HG02623 (cell line): ENCODE results near the gene TM6SF1.
"Not testable (repeated sequence)": the region's sequence is repeated elsewhere in the genome, so short reads cannot be mapped to it uniquely, and the experiment has no call there.

Experiments
- ATAC-seq: cut with Tn5 transposase; IDR thresholded peaks from one replicate; pipeline ENCODE4 v1.9.1; 2021; ENCODE audit warnings: moderate library complexity; ENCODE audit not compliant: unreplicated experiment

Gene TM6SF1

DNA sequence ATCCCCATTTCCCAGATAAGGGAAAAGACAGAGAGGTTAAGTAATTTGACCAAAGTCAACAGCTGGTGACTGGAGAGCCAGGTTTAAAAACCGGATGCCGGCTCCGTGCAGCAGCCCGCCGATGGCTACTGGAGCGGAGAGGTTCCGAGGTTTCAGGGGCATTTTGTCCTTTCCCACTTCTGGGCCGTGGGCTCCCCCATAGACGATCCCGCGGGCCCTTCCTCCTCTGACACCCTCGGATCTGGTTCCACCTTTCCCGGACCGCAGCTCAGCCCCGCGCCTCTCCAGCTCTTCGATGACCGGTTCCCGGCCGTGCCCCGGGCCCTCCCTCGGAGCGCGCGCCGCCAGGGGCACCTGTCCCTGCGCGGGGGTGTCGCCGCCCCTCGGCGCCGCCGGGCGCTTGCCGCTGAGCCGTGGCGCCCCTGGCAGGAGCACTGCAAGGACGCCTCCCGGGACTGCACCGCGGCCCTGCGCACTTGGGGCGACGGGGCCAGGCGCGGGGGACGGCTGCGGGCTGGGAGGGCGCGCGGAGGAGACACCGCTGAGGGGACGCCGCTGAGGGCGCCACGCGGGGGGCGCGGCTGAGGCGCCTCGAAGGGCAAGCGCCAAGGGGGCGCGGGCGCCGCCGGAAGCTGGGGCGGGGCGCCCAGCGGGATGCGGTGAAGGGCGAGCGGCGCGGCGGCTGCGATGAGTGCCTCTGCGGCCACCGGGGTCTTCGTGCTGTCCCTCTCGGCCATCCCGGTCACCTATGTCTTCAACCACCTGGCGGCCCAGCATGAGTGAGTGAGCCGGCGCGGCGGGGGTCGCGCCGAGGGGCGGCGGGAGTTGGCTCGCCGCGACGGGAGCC lies at the start of gene TM6SF1:
TSS of gene TM6SF1 (plus strand) at position 652 of the 847 bp plus-strand sequence. CDS start at position 688, 36 bp downstream.
- no peak for ATAC-seq

DNA sequence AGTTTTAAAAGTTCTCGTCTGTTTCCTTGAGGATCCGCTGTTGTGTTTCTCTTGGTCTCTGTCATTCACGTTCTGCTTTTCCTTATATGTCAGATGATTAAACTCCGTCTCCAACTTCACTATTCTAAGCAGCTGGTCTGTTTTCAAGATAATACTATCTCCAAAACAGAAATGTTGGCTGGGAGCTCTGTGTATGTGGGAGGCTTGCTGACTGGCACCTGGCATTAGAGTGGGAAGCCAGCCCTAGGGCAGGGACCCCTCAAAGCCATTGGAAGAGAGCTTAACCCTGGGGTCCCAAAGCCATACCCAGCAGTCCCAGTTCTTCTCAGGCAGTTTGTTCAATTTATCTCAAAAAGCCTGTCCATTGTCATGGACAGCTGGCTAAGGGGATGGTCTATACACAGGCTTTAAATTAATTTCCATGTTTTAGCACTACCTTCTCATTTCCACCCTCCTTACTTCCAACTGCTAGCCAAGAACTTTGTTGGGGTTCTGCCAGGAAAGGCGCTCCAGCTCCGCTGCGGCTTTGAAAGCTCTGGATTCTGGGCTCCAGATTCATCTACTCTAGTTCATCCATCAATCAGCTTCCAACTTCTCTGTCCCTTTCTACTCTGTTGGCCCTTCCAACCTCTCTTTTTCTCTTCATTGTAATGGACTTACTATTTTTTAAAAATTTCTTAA lies 49.6 kb upstream of the TM6SF1 start:
- ATAC-seq = no peak

DNA sequence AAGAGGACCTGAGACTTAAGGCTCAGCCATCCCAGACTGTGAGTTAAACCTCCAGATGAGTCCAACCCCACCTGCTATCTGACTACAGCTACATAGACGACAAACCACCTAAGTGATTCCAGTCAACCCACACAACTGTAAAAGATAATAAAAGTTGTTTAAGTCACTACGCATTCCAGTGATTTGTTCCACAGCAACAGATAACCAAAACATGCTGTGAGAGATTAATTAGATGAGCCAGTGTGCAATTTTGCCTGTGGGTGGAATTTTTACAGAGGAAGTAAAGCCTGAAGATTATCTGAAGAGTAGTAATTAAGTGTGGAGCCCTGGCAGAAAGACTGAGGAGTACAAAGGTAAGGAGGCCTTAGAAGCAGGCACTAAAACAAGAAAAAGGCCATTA lies 45.8 kb upstream of the TM6SF1 start:
- no peak for ATAC-seq

DNA sequence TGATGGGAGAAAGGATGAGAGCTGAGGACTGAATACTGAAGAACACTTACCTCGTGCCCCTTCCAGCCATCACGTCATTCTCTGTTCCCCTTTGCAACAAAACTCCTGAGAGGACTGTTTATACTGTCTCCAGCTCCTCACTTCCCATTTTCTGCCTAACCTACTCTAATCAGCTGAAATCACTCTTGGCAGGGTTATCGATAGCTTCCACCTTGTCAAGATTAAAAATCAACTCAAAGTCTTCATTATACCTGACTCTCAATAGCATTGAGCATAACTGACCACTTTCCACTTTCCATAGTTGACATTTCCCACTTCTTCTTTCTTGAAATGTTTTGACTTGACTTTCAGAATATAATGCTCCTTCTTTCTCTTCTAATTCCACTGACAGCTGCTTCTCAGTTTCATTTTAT lies 44.7 kb upstream of the TM6SF1 start:
- no peak for ATAC-seq

DNA sequence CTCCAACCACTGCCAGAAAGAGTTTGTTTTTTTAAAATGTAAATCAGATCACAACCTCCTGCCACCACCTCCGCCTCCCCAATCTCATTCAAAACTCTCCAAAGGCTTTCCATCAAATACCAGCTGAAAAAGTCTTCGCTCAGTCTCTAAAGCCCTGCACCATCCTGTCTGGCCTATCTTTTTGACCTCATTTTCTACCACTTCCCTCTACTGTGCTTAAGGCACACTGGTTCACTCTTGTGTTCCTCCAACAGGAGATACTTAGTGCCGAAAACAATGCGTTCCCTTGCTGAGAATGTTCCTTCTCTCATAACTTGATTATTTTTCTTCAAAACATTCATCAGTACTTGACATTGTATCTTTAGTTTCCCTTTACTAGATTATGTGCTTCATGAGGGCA lies 43.9 kb upstream of the TM6SF1 start:
- no peak for ATAC-seq

DNA sequence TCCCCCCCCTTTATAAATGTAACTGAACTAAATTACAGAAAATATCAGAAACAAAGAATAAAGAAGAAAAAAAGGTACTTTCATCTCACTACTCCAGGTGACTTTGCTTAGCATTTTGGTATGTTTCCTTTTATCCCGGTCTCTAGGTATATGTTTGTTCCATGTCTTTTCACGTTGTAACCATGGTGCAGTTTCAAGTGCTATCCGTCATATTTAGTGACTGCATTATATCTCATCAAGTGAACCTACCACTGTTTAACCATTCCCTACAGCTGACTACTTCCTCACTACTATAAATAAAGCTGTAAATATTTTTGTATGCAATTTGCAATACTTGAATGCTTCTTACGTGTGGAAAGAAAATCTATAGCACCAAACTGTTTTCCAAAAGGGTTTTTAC lies 42.6 kb upstream of the TM6SF1 start:
- no peak for ATAC-seq

DNA sequence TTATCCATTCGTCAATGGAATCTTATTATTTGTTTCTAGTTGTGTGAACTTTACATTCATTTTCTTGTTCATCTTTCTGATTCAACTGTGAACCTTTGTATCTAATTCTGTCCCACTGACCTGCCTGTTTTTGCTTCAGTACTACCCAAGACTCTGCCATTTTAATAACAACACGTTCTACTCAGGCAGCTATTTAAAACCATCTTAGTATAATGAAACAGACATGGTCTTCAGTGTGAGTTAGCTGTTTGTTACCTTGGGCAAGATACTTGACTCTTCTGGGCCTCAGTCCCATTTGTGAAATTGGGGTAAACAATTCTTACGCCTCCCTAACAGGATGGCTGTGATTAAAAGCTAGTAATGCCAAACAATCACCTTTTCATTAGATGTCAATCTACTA lies 42.0 kb upstream of the TM6SF1 start:
- ATAC-seq = no peak

DNA sequence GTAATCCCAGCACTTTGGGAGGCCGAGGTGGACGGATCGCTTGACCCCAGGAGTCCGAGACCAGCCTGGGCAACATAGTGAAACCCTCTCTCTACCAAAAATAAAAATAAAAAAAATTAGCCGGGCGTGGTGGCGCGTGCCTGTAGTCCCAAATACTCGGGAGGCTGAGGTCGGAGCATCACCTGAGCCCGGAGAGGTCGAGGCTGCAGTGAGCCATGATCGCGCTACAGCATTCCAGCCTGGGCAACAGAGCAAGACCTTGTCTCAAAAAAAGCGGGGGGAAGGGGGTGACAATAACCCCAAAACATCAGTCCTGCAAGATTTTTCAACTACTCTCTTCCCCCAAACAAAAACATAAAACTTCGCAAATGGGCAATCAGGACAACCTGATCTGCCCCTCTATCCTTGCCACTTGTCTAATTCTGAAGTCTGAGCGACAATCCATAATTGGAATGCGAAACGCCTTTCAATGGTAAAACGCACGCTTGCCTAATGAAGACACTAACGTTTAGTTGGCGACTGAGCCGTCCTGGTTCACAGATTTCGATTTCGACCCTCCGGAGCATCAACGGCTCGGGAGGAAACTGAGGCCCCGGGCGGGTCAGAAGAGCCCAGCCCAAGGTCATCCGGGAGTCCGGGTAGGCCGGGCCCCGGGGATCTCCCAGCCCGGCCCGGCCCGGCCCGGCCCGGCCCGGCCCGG lies 41.3 kb upstream of the TM6SF1 start:
- no peak for ATAC-seq

DNA sequence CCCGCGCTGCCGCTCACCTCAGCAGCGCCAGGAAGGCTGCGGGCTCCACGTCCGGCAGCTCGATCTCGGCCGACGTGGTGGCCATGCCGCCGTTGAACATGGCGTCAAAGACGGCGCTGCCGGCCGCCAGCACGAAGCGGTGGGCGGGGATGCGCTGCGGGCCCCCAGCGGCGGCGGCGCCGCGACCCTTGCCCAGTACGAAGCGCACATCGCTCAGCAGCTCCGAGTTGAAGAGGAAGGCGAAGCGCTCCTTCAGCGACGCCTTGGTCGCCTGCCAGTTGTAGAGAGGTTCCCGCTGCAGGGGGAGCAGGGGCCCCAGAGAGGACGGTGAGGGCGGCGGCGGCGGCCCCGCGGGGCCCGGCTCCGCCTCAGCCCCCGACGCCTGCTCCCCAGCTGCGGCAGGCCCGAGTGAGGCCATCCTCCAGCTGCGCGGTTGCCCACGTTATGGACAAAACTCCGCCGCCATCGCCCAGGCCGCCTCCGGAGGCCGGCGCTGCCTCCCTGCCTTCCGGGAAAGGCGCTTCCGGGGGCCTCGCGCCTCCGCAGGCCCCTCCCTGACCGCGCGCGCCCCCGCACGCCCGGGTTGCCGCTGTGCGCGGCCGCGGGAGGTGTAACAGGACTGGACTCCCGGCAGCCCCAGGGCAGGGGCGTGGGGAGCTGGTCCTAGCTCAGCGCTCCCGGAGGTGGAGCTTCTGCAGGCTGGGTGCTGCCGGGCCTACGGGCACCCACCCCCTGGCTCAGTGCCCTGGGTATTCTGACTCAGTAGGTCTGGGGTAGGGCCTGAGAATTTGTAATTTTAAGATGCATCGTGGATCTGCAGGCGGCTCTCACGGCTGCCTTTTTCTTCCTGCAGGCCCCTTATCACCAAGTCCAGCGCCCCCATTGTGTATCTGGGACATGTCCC lies 40.5 kb upstream of the TM6SF1 start, which contains the start of gene BTBD1:
TSS of gene BTBD1 (minus strand) at position 519 of the 904 bp plus-strand sequence. CDS start at position 418, 101 bp downstream.
- peak; percentile 83 for ATAC-seq

DNA sequence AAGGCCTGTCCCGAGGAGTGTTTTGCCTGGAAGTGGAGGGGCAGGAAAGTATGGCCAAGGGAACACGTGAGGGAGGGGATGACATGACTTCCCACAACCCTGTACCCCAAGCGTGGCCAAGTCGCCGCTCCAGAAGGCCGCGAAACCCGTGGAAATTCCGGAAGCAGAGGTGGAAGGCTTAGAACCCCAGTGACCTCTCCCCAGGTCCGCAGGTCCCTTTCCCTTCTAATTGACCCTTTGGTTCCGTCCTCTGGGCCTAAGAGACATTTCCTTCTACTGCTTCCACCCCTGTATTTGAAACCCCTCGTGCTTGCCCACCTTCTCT lies 39.8 kb upstream of the TM6SF1 start:
- no peak for ATAC-seq

DNA sequence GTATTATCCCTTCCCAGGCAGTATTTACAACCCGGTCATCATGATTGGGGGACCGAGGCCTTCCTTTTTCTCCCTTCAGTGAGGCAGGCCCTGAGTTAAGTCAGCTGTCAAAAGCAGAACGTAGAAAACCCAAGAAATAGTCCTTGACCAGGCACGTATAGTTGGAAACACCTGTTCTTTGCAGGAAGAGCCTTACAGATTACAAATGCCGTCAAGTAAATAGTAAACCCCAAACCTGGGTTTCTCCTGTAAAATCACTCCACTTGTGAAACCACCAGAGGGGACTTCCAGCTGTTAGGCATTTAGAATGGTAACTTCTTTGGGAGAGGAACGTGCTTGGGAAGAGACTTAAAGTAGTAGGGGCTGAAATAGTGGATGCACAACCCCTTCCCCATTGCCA lies 39.4 kb upstream of the TM6SF1 start:
- ATAC-seq = no peak

DNA sequence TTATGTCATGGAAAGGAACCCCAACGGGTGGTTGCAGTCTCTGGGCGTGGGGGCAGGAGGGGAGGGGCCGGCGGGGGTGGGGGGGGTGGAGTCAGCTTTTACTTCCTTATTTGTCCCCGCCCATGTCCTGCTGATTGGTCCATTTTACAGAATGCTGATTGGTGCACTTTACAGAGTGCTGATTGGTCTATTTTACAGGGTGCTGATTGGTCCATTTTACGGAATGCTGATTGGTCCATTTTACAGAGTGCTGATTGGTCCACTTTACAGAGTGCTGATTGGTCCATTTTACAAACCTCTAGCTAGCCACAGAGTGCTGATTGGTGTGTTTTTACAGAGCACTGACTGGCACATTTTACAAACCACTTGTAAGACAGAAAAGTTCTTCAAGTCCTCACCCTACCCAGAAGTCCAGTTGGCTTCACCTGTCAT lies 38.2 kb upstream of the TM6SF1 start:
- ATAC-seq = not testable (repeated sequence)

DNA sequence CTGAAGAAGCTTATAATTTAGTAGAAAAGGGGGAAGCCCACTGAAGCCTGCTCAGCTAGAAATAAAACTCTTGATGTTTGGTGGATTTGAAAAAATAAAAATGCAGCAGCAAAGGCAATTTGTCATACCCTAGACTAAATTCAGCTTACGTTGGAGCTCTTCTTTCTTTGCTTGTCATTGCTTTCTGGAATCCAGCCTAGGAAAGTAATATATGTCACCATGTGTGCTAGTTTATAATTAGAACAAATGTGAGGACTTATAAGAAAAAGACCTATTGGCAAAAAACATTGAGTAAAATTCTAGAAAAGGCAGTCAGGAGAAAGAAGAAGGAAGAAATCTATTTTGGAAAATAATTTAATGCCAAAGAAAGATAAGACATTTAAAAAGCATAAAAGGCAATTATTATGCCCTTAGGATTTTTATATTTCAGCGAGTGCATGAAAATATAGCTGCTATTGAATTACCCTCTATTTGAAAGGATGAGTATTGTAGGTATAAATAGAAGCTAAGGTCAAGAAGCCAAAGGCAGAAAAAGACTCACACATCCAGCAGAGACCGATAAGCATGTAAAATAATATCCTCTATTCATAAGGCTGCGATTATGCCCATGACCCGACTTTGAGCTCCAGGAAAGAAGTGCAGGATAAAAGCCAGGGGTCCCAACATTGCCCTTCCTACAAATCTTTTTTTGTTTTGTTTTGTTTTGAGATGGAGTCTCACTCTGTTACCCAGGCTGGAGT lies 29.8 kb upstream of the TM6SF1 start:
- ATAC-seq = no peak

DNA sequence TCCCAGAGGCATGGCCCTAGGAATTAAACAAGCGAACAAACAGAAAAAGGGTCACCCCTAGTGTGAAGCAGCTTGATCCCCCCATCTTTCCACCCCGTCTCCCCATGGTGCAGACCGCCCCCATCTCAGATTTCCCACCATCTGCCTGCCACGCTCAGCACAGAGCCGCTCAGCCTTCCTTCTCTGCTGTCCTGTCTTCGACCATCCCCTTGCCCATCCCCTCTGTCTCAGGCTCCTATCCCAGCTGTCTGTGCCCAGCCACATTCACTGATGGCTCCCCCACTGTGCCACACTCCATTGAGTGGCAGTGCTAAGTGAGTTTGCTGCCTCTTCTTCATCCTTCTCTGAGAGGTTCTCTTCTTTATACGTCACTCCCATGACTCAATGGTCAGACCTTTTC lies 28.7 kb upstream of the TM6SF1 start:
- ATAC-seq = no peak

DNA sequence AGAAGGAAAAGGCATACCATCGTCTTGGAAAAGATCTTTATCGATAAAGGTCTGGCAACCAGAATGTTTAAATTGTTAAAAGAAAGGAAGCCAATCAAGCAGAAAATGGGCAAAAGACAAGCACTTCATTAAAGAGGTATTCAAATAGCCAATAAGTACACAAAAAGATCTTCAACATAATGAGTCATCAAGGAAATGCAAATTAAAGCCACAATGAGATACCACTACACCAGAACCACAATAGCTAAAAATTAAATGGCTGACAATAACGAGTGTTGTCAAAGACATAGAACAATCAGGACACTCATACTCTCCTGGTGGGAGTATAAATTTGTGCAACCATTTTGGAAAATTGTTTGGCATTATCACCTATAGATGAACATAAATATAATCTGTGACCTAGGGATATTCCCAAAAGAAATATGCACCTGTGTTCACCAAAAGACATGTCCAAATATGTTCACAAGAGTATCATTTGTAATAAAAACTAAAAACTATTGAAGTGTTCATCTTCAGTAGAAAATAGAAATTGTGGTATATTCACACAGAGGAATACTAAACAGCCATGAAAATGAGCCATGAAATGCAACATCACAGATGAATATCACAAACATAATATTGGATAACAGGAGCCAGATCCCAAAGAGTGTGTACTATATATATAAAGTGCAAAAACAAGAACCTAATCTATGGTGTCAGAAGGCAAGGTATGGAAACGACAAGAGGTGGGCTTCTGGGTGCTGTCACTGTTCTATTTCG lies 26.0 kb upstream of the TM6SF1 start:
- no peak for ATAC-seq

DNA sequence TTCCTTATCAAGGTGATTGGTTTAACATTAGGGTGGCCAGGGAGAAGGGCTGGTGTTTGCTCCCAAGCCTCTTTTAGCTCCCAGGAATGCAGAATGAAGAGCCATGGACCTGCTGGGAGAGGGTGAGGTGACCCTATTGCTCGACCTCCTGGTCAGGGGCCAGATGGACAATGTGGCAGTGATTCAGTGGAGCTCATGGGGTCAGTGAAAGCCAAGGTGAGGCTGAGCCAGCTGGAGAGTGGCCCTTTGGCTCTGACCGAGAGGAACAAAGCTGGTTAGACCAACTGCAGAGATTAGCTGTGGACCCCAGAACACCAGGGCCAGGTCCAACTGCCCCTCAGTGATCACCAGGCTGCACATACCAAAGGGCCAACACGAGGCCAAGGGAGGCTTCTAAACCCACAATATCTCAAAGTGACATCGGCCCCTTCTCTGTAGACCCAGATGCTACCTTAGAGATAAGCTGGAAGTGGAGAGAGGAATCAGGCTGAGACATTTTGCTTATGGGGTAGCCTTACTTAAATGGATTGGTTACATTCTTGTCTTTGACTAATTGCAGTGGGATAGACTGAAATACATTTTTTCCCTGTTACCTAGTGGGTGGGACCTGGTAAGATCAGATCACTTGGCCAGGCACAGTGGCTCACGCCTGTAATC lies 24.6 kb upstream of the TM6SF1 start:
- no peak for ATAC-seq

DNA sequence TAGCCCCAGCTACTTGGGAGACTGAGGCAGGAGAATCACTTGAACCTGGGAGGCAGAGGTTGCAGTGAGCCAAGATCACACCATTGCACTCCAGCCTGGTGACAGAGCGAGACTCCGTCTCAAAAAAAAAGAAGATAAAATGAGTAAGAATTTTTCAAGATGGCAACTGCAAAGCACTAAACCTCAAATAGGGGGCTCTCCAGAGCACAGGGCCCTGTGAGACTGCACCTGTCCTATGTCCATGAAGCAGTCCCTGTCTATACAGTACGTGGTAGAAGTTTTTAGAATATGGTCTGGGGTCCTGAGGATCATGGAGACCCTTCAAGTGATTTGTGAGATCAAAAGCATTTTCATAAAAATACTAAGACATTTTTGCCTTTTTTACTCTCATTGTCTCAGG lies 22.0 kb upstream of the TM6SF1 start:
- ATAC-seq = not testable (repeated sequence)

DNA sequence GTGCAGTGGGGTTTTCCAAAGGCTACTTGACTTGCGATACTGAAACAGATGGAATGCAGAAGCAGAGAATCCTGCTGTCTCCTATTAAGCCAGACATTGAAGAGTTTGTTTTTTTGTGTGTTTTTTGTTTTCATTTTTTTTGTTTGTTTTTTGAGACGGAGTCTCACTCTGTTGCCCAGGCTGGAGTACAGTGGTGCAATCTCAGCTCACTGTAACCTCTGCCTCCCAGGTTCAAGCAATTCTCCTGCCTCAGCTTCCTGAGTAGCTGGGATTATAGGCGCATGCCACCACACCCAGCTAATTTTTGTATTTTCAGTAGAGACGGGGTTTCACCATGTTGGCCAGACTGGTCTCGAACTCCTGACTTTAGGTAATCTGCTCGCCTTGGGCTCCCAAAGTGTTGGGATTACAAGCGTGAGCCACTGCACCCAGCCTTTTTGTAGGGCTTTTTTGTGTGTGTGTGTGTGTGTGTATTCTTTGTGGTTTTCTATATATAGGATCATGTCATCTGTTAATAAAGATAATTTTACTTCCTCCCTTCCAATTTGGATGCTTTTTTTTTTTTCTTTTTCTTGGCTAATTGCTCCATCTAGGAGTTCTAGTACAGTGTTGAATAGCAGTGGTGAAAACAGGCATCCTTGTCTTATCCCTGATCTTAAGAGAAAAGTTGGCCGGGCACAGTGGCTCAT lies 21.4 kb upstream of the TM6SF1 start:
- ATAC-seq = not testable (repeated sequence)
